ENCODE measurements around the gene SEPTIN10. TPM values are rescaled to one million over a fixed set of nuclear protein-coding genes. Genes with fewer than 3 reads are reported as not detected.

SEPTIN10 gene
- total and polyA plus RNA-seq, 9 of the 15 experiments (the other 6 are each of a cell fraction or from before 2014, with no cell fraction given): 0.40 TPM; not detected in 8

DNA sequence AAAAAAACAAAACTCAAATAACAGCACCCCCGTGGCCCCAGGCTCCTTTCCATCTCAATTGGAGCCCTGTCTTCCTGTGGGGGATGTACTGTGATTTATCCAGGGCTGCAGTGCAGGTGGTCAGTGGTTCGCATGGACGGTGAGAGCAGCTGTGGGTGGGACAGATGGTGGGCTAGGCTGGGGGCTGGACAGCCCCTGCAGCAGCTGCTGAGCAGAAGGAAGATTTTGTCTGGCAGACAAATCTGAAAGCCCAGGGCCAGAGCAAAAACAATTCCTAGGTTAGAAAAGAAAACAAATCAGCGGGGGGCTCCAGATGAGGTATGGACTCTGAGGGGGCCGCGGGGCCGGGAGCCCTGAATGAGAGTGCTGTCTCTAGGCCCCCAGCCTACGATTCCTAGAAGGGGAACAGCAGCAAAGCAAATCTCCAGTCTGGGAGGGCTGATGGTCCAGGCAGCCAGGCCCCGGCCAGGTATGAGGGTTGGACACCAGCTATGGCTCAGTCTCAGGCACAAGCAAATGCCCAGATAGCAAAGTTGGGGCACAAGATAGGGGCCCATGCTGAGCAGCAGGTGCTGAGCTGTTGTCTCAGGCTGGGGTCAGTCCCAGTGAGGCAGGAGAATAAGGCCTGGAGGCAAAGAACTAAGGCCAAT is 45.8 kb upstream of the SEPTIN10 start:
- H3K27me3 ChIP-seq (ENCODE audit: control insufficient read depth in 2 of 2, insufficient read depth in 2 of 2, low read length in 2 of 2): no peaks in the 10 kb centered on the region
- TF ChIP-seq, protein P1, sequence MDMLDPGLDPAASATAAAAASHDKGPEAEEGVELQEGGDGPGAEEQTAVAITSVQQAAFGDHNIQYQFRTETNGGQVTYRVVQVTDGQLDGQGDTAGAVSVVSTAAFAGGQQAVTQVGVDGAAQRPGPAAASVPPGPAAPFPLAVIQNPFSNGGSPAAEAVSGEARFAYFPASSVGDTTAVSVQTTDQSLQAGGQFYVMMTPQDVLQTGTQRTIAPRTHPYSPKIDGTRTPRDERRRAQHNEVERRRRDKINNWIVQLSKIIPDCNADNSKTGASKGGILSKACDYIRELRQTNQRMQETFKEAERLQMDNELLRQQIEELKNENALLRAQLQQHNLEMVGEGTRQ (CRISPR knock-in tag; IDR thresholded peaks at IDR 0.05): no peak
- TF ChIP-seq SIX5 (IDR thresholded peaks at IDR 0.05; ENCODE audit: borderline replicate concordance in 1 of 2, insufficient read depth in 1 of 2, low read depth in 1 of 2, low read length in 2 of 2) (no peak), POLR2H (tag; IDR thresholded peaks at IDR 0.05; ENCODE audit: low read depth) (no peak), HNRNPUL1 (IDR thresholded peaks at IDR 0.05; ENCODE audit: low read length) (no peak), PRDM10 (IDR thresholded peaks at IDR 0.05; ENCODE audit: partially characterized antibody) (no peak), NONO (IDR thresholded peaks at IDR 0.05; ENCODE audit: low read depth in 2 of 2, low read length in 1 of 2) (no peak), CSDE1 (IDR thresholded peaks at IDR 0.05) (no peak), ZKSCAN3 (CRISPR knock-in tag; IDR thresholded peaks at IDR 0.05) (no peak)
- H3K9me1 ChIP-seq (ENCODE audit: control insufficient read depth, insufficient read depth, low read length): no peaks in the 10 kb centered on the region
- no peak overlapping the region for H3K4me3 ChIP-seq
- no peak for DNase-seq (ENCODE audit: extremely low read depth in 1 of 4, low spot score in 3 of 4)
- no peaks in the 10 kb centered on the region for H3K36me3 ChIP-seq (ENCODE audit: control insufficient read depth, insufficient read depth, low read length)
- ATAC-seq: no peak
- no peaks in the 10 kb centered on the region for H4K20me1 ChIP-seq (replicated peaks; ENCODE audit: control insufficient read depth, insufficient read depth, low read length)
- H3K79me2 ChIP-seq (ENCODE audit: control insufficient read depth, insufficient read depth, low read length): no peaks in the 10 kb centered on the region
- ChIA-PET CTCF (ENCODE audit: low intra/inter-chr PET ratio) (no interaction called here), POLR2A (interaction anchor here (1.0 kb wide), 1 partner anchor 14 kb away, joined by 4 read pairs; no protein-coding TSS in a partner anchor)
- BruUV-seq (replicated peaks): no TSS peak
- no peak overlapping the region for H3K4me2 ChIP-seq (ENCODE audit: insufficient read depth, low read length)
- WGBS (ENCODE audit: insufficient coverage, low coverage, missing lambda C conversion rate): 0% methylated on average over 9 of the region's 9 CpGs
- no peak overlapping the region for H3K27ac ChIP-seq (ENCODE audit: extremely low read depth, low read depth, low read length)
- H2AFZ ChIP-seq (ENCODE audit: low read depth, low read length): no peak overlapping the region
- no peak for FAIRE-seq
- in situ Hi-C loops (cut with MboI): no loop called here
- intact Hi-C loops (cut with micrococcal nuclease): no loop called here
- H3K9ac ChIP-seq (ENCODE audit: insufficient read depth in 1 of 2, low read depth in 2 of 2, low read length in 2 of 2): no peak overlapping the region
- H3K4me1 ChIP-seq (replicated peaks in 1 of 2; ENCODE audit: control insufficient read depth in 2 of 2, insufficient read depth in 2 of 2, low read length in 2 of 2): no peaks in the 10 kb centered on the region; a peak in 1 of 5 replicates
- no peaks in the 10 kb centered on the region for H3K9me3 ChIP-seq (replicated peaks; ENCODE audit: control insufficient read depth, insufficient read depth, low read depth, low read length)

Measured in K562 (cell line).